T-helper 1 cell treated with Interleukin-12 subunit alpha and Interleukin-12 subunit beta and Interleukin-4 antibody, amounts not matched to agents 30 μg/mL and 1 μg/mL, for 36 hours (primary cell): ENCODE results near the gene RBMX.
A peak's percentile ranks its signal among the peaks of the same experiment; 100 is the strongest.
"Not testable (repeated sequence)": the region's sequence is repeated elsewhere in the genome, so short reads cannot be mapped to it uniquely, and the experiment has no call there.

Experiments
- H3K27ac Mint-ChIP-seq: one replicate; pipeline ENCODE4 v1.8.0; 2021; ENCODE audit warnings: mild to moderate bottlenecking, mixed read lengths
- H3K27me3 Mint-ChIP-seq: one replicate; pipeline ENCODE4 v1.8.0; 2021; ENCODE audit warnings: low read depth, mixed read lengths
- H3K36me3 Mint-ChIP-seq: one replicate; pipeline ENCODE4 v1.8.0; 2021; ENCODE audit warnings: low read depth, mixed read lengths
- H3K4me1 Mint-ChIP-seq: one replicate; pipeline ENCODE4 v1.8.0; 2021; ENCODE audit warnings: low read depth, mixed read lengths
- H3K4me3 Mint-ChIP-seq: one replicate; pipeline ENCODE4 v1.8.0; 2021; ENCODE audit warnings: mild to moderate bottlenecking, moderate library complexity, mixed read lengths
- H3K9me3 Mint-ChIP-seq: one replicate; pipeline ENCODE4 v1.8.0; 2021; ENCODE audit warnings: mixed read lengths

The RBMX gene

GRCh38 chrX:136896121-136896914, 15.8 kb upstream of the RBMX start:
- Mint-ChIP-seq H3K9me3 (no peaks in the 10 kb centered on the region), H3K4me3 (no peak overlapping the region), H3K36me3 (no peaks in the 10 kb centered on the region), H3K27me3 (no peaks in the 10 kb centered on the region), H3K27ac (no peak overlapping the region), H3K4me1 (no peaks in the 10 kb centered on the region)

- H3K9me3 Mint-ChIP-seq = no peaks in the 10 kb centered on the region
- no peak overlapping the region for H3K4me3 Mint-ChIP-seq
- no peak overlapping the region for H3K27ac Mint-ChIP-seq
- peaks cover 4% of the 10 kb centered on the region for H3K4me1 Mint-ChIP-seq
- H3K27me3 Mint-ChIP-seq = no peaks in the 10 kb centered on the region
- no peaks in the 10 kb centered on the region for H3K36me3 Mint-ChIP-seq
Observed at GRCh38 chrX:136892412-136892811, 11.9 kb upstream of the RBMX start.

GRCh38 chrX:136890596-136890995, 10.1 kb upstream of the RBMX start:
- not testable (repeated sequence) for H3K9me3 Mint-ChIP-seq, H3K27ac Mint-ChIP-seq, H3K4me1 Mint-ChIP-seq, H3K4me3 Mint-ChIP-seq, H3K36me3 Mint-ChIP-seq, H3K27me3 Mint-ChIP-seq

- Mint-ChIP-seq H3K9me3 (no peaks in the 10 kb centered on the region), H3K36me3 (no peaks in the 10 kb centered on the region), H3K4me3 (no peak overlapping the region), H3K27ac (no peak overlapping the region), H3K27me3 (no peaks in the 10 kb centered on the region), H3K4me1 (peaks cover 9% of the 10 kb centered on the region)
Observed at GRCh38 chrX:136889269-136889668, 8.7 kb upstream of the RBMX start.

GRCh38 chrX:136880003-136880451, 498 bp downstream of the RBMX start:
- Mint-ChIP-seq H3K27ac (peak overlapping the region; percentile 99), H3K27me3 (no peaks in the 10 kb centered on the region), H3K36me3 (peaks cover 26% of the 10 kb centered on the region), H3K4me3 (peak overlapping the region; percentile 95), H3K9me3 (no peaks in the 10 kb centered on the region), H3K4me1 (peaks cover 11% of the 10 kb centered on the region)

GRCh38 chrX:136879001-136879687, 1.4 kb downstream of the RBMX start:
- Mint-ChIP-seq H3K36me3 (peaks cover 33% of the 10 kb centered on the region), H3K4me1 (peaks cover 11% of the 10 kb centered on the region), H3K4me3 (peak overlapping the region; percentile 95), H3K27ac (peak overlapping the region; percentile 99), H3K9me3 (no peaks in the 10 kb centered on the region), H3K27me3 (no peaks in the 10 kb centered on the region)

GRCh38 chrX:136878423-136878822, 2.1 kb downstream of the RBMX start:
- peaks cover 38% of the 10 kb centered on the region for H3K36me3 Mint-ChIP-seq
- peak overlapping the region; percentile 95 for H3K4me3 Mint-ChIP-seq
- H3K27me3 Mint-ChIP-seq = no peaks in the 10 kb centered on the region
- peaks cover 13% of the 10 kb centered on the region for H3K4me1 Mint-ChIP-seq
- no peaks in the 10 kb centered on the region for H3K9me3 Mint-ChIP-seq
- H3K27ac Mint-ChIP-seq = no peak overlapping the region

- not testable (repeated sequence) for H3K9me3 Mint-ChIP-seq, H3K27ac Mint-ChIP-seq, H3K4me3 Mint-ChIP-seq, H3K27me3 Mint-ChIP-seq
- Mint-ChIP-seq H3K36me3 (peaks cover 52% of the 10 kb centered on the region), H3K4me1 (peaks cover 17% of the 10 kb centered on the region)
Observed at GRCh38 chrX:136874114-136874513, 6.4 kb downstream of the RBMX start.

GRCh38 chrX:136873210-136873609, 7.3 kb downstream of the RBMX start:
- Mint-ChIP-seq H3K36me3 (peaks cover 53% of the 10 kb centered on the region), H3K4me1 (peaks cover 16% of the 10 kb centered on the region)
- H3K27me3 Mint-ChIP-seq, H3K4me3 Mint-ChIP-seq, H3K9me3 Mint-ChIP-seq, H3K27ac Mint-ChIP-seq: not testable (repeated sequence)

- peaks cover 53% of the 10 kb centered on the region for H3K36me3 Mint-ChIP-seq
- H3K27ac Mint-ChIP-seq = no peak overlapping the region
- H3K4me3 Mint-ChIP-seq = no peak overlapping the region
- no peaks in the 10 kb centered on the region for H3K9me3 Mint-ChIP-seq
- H3K4me1 Mint-ChIP-seq = peaks cover 13% of the 10 kb centered on the region
- no peaks in the 10 kb centered on the region for H3K27me3 Mint-ChIP-seq
Observed at GRCh38 chrX:136872091-136872700, 8.3 kb downstream of the RBMX start.

GRCh38 chrX:136870064-136870463, 10.5 kb downstream of the RBMX start:
- H3K4me1 Mint-ChIP-seq = peaks cover 15% of the 10 kb centered on the region
- no peaks in the 10 kb centered on the region for H3K9me3 Mint-ChIP-seq
- H3K4me3 Mint-ChIP-seq = no peak overlapping the region
- no peaks in the 10 kb centered on the region for H3K27me3 Mint-ChIP-seq
- H3K27ac Mint-ChIP-seq = peak overlapping the region; percentile 56
- H3K36me3 Mint-ChIP-seq = peaks cover 51% of the 10 kb centered on the region

- no peak overlapping the region for H3K27ac Mint-ChIP-seq
- H3K9me3 Mint-ChIP-seq = no peaks in the 10 kb centered on the region
- peaks cover 43% of the 10 kb centered on the region for H3K36me3 Mint-ChIP-seq
- H3K4me3 Mint-ChIP-seq = no peak overlapping the region
- peaks cover 11% of the 10 kb centered on the region for H3K4me1 Mint-ChIP-seq
- no peaks in the 10 kb centered on the region for H3K27me3 Mint-ChIP-seq
Observed at GRCh38 chrX:136868283-136869055, 12.1 kb downstream of the RBMX start.

- Mint-ChIP-seq H3K4me3 (no peak overlapping the region), H3K27me3 (no peaks in the 10 kb centered on the region), H3K9me3 (no peaks in the 10 kb centered on the region), H3K4me1 (peaks cover 11% of the 10 kb centered on the region), H3K36me3 (peaks cover 39% of the 10 kb centered on the region), H3K27ac (no peak overlapping the region)
Observed at GRCh38 chrX:136867518-136867917, 13.0 kb downstream of the RBMX start.

GRCh38 chrX:136867096-136867491, 13.4 kb downstream of the RBMX start:
- Mint-ChIP-seq H3K27me3 (no peaks in the 10 kb centered on the region), H3K27ac (no peak overlapping the region), H3K9me3 (no peaks in the 10 kb centered on the region), H3K36me3 (peaks cover 35% of the 10 kb centered on the region), H3K4me3 (no peak overlapping the region), H3K4me1 (peaks cover 10% of the 10 kb centered on the region)
